Erythroblast (primary cell): Measurements from ENCODE around the gene SECISBP2.

Experiments used
- GATA1 ChIP-seq: IDR thresholded peaks from 2 replicates; pipeline ENCODE4 v1.6.1; 2011; ENCODE audit warnings: low read depth, mild to moderate bottlenecking, control low read depth, low read length, moderate library complexity
- POLR2A ChIP-seq: IDR thresholded peaks from 2 replicates; pipeline ENCODE4 v1.6.1; 2011; ENCODE audit warnings: mild to moderate bottlenecking, low read length

- TF ChIP-seq POLR2A, result no peak
- no peak for TF ChIP-seq GATA1
Measured at GRCh38 chr9:89362647-89363310, 44.5 kb downstream of the SECISBP2 start.
